ENCODE data around the gene FEZF1.
"Not testable (repeated sequence)": the region's sequence is repeated elsewhere in the genome, so short reads cannot be mapped to it uniquely, and the experiment has no call there.

Gene FEZF1

GRCh38 chr7:122291189-122291588 lies 13.4 kb downstream of the FEZF1 start:
- Histone ChIP-seq H3K4me3 (replicated peaks; ENCODE audit: insufficient read depth, low read length) (no peak overlapping the region), H3K27me3 (ENCODE audit: insufficient read depth, poor library complexity, severe bottlenecking) (no peaks in the 10 kb centered on the region), H3K27ac (replicated peaks) (no peak overlapping the region)
- TF ChIP-seq GABPA (IDR thresholded peaks at IDR 0.05; ENCODE audit: low read depth) (no peak), POLR2AphosphoS5 (IDR thresholded peaks at IDR 0.05; ENCODE audit: low read depth) (no peak), SPI1 (IDR thresholded peaks at IDR 0.05; ENCODE audit: borderline replicate concordance, low read depth) (no peak)
- TF ChIP-seq, protein P1, sequence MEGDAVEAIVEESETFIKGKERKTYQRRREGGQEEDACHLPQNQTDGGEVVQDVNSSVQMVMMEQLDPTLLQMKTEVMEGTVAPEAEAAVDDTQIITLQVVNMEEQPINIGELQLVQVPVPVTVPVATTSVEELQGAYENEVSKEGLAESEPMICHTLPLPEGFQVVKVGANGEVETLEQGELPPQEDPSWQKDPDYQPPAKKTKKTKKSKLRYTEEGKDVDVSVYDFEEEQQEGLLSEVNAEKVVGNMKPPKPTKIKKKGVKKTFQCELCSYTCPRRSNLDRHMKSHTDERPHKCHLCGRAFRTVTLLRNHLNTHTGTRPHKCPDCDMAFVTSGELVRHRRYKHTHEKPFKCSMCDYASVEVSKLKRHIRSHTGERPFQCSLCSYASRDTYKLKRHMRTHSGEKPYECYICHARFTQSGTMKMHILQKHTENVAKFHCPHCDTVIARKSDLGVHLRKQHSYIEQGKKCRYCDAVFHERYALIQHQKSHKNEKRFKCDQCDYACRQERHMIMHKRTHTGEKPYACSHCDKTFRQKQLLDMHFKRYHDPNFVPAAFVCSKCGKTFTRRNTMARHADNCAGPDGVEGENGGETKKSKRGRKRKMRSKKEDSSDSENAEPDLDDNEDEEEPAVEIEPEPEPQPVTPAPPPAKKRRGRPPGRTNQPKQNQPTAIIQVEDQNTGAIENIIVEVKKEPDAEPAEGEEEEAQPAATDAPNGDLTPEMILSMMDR (IDR thresholded peaks at IDR 0.05; ENCODE audit: insufficient read depth, low read length) = no peak
- TF ChIP-seq, protein P2, sequence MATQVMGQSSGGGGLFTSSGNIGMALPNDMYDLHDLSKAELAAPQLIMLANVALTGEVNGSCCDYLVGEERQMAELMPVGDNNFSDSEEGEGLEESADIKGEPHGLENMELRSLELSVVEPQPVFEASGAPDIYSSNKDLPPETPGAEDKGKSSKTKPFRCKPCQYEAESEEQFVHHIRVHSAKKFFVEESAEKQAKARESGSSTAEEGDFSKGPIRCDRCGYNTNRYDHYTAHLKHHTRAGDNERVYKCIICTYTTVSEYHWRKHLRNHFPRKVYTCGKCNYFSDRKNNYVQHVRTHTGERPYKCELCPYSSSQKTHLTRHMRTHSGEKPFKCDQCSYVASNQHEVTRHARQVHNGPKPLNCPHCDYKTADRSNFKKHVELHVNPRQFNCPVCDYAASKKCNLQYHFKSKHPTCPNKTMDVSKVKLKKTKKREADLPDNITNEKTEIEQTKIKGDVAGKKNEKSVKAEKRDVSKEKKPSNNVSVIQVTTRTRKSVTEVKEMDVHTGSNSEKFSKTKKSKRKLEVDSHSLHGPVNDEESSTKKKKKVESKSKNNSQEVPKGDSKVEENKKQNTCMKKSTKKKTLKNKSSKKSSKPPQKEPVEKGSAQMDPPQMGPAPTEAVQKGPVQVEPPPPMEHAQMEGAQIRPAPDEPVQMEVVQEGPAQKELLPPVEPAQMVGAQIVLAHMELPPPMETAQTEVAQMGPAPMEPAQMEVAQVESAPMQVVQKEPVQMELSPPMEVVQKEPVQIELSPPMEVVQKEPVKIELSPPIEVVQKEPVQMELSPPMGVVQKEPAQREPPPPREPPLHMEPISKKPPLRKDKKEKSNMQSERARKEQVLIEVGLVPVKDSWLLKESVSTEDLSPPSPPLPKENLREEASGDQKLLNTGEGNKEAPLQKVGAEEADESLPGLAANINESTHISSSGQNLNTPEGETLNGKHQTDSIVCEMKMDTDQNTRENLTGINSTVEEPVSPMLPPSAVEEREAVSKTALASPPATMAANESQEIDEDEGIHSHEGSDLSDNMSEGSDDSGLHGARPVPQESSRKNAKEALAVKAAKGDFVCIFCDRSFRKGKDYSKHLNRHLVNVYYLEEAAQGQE (IDR thresholded peaks at IDR 0.05; ENCODE audit: insufficient replicate concordance, low read depth) = no peak
- DNase-seq (ENCODE audit: low read depth in 1 of 2, low spot score in 1 of 2) = no peak

- no peak for DNase-seq (ENCODE audit: low read depth in 1 of 2, low spot score in 1 of 2)
- H3K27me3 ChIP-seq (ENCODE audit: insufficient read depth, poor library complexity, severe bottlenecking) = no peaks in the 10 kb centered on the region
Measured at GRCh38 chr7:122290476-122290875, 14.1 kb downstream of the FEZF1 start.

GRCh38 chr7:122289426-122289825 lies 15.1 kb downstream of the FEZF1 start:
- no peak overlapping the region for H3K4me3 ChIP-seq (replicated peaks; ENCODE audit: insufficient read depth, low read length)
- no peak for TF ChIP-seq SPI1 (IDR thresholded peaks at IDR 0.05; ENCODE audit: borderline replicate concordance, low read depth)
- TF ChIP-seq, protein P1 (IDR thresholded peaks at IDR 0.05; ENCODE audit: insufficient read depth, low read length) = no peak
- TF ChIP-seq, protein P2 (IDR thresholded peaks at IDR 0.05; ENCODE audit: insufficient replicate concordance, low read depth) = no peak
- no peak for TF ChIP-seq POLR2AphosphoS5 (IDR thresholded peaks at IDR 0.05; ENCODE audit: low read depth)
- no peak for TF ChIP-seq GABPA (IDR thresholded peaks at IDR 0.05; ENCODE audit: low read depth)
- H3K27ac ChIP-seq (replicated peaks) = no peak overlapping the region
- no peak for DNase-seq (ENCODE audit: low read depth in 1 of 2, low spot score in 1 of 2)
- no peaks in the 10 kb centered on the region for H3K27me3 ChIP-seq (ENCODE audit: insufficient read depth, poor library complexity, severe bottlenecking)

More at GRCh38 chr7:122290476-122290875, 14.1 kb downstream of the FEZF1 start:
- TF ChIP-seq SPI1 (IDR thresholded peaks at IDR 0.05; ENCODE audit: borderline replicate concordance, low read depth) (no peak), GABPA (IDR thresholded peaks at IDR 0.05; ENCODE audit: low read depth) (no peak), POLR2AphosphoS5 (IDR thresholded peaks at IDR 0.05; ENCODE audit: low read depth) (no peak)
- TF ChIP-seq, protein P2 (IDR thresholded peaks at IDR 0.05; ENCODE audit: insufficient replicate concordance, low read depth) = no peak
- Histone ChIP-seq H3K4me3 (replicated peaks; ENCODE audit: insufficient read depth, low read length) (no peak overlapping the region), H3K27ac (replicated peaks) (no peak overlapping the region)

GRCh38 chr7:122284608-122285007 lies 19.9 kb downstream of the FEZF1 start:
- not testable (repeated sequence) for H3K27ac ChIP-seq (replicated peaks); H3K4me3 ChIP-seq (replicated peaks; ENCODE audit: insufficient read depth, low read length)

More at GRCh38 chr7:122284608-122285007, 19.9 kb downstream of the FEZF1 start:
- H3K27me3 ChIP-seq (ENCODE audit: insufficient read depth, poor library complexity, severe bottlenecking); DNase-seq (ENCODE audit: low read depth in 1 of 2, low spot score in 1 of 2): not testable (repeated sequence)
